Activated gamma-delta T cell treated with Interleukin-2 at 50 U/mL for 16 hours (primary cell): ENCODE data around the gene BRSK2.
"Not testable (repeated sequence)": the region's sequence is repeated elsewhere in the genome, so short reads cannot be mapped to it uniquely, and the experiment has no call there.

Source experiments
- DNase-seq: peaks from one replicate; pipeline ENCODE4 v3.0.0-alpha.2; 2020

BRSK2 gene

DNA sequence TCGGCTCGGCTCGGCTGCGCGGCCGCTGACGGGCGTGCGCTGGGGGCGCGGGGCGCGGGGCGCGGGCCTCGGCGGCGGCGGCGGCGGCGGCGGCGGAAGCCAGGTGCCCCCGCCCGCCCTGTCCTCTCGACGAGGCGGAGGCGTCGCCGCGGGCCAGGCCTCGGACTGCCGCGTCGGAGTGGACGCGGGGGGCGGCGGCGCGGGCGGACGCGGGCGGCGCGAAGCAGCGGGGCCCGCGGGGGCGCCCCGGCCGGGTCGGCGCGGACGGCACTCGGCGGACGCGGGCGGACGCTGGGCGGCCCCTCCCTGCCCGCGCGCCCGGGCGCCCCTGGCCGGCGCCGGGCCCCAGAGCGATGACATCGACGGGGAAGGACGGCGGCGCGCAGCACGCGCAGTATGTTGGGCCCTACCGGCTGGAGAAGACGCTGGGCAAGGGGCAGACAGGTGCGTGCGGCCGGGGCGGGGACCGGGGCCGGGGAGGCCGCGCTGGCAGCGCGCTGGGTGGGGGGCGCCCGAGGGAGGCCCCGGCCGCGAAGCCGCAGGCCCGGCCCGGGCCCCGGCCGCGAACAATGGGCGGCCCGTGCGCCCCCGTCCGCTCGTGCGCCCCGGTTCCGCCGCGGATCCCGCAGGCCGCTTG, at the start of gene BRSK2:
BRSK2 (plus strand) TSS at position 3 of the 637 bp plus-strand sequence; CDS start at position 354, 351 bp downstream.
- DNase-seq, result no peak

GRCh38 chr11:1340111-1340510, 49.6 kb upstream of the BRSK2 start:
- DNase-seq, result no peak

GRCh38 chr11:1341226-1341625, 48.5 kb upstream of the BRSK2 start:
- DNase-seq, result not testable (repeated sequence)

DNA sequence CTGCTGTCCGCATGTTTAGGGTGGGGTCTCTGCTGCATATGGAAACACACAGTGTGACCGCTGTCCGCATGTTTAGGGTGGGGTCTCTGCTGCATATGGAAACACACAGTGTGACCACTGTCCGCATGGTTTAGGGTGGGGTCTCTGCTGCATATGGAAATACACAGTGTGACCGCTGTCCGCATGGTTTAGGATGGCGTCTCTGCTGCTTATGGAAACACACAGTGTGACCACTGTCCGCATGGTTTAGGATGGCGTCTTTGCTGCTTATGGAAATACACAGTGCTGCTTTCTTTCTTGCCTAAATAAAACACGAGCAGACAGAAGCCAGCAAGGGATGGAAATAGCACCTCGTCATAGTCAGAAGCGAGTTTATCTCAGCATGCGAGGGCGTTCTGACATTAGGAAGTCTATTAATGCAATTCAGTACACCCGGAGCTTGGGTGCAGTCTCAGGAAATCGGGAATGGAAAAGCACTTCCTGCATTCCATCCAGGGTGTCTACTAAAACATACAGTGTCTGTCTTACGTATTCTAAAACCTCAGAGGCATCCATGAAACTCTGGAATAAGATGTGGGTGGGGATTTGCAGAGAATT, 47.7 kb upstream of the BRSK2 start:
- no peak for DNase-seq

DNA sequence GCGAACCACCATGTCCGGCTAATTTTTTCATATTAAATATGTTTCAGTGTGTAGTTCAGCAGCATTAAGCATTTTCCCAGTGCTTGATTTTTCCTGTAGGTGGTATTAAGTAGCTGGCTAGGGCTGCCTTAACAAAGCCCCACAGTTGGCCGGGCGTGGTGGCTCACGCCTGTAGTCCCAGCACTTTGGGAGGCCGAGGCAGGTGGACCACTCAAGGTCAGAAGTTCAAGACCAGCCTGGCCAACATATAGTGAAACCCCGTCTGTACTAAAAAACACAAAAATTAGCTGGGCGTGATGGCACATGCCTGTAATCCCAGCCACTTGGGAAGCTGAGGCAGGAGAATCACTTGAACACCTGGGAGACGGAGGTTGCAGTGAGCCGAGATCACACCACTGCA, 46.8 kb upstream of the BRSK2 start:
- no peak for DNase-seq

DNA sequence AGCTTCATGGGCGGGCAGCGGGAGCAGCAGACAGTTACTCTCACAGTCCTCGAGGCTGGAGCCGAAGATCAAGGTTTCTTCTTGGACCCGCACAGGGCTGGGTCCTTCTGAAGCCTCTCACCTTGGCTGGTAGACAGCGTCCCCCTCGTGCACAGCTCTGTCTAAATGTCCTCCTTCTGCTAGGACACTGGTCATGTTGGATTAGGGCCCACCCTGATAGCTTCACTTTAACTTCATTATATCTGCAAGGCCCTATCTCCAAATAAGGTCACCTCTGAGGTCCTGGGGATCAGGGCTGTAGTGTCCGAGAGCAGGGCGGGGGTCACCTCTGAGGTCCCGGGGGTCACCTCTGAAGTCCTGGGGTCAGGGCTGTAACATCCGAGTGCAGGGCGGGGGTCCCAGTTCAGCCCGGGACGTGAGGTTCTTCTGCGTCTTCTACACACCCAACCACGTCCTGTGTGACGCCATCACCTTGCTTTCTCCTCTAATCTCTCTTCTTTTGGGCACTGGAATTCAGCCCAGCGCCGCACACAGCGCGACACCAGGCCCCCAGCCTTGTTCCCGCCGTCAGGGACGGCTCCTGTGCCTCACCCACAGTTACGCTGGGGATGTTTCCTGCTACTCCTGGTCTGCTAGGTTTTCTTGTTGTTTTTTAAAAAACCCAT, 46.2 kb upstream of the BRSK2 start:
- no peak for DNase-seq

- no peak for DNase-seq
These were observed 45.6 kb upstream of the BRSK2 start for GRCh38 chr11:1344056-1344635.

GRCh38 chr11:1345737-1346513, 43.8 kb upstream of the BRSK2 start:
- DNase-seq, result no peak

DNA sequence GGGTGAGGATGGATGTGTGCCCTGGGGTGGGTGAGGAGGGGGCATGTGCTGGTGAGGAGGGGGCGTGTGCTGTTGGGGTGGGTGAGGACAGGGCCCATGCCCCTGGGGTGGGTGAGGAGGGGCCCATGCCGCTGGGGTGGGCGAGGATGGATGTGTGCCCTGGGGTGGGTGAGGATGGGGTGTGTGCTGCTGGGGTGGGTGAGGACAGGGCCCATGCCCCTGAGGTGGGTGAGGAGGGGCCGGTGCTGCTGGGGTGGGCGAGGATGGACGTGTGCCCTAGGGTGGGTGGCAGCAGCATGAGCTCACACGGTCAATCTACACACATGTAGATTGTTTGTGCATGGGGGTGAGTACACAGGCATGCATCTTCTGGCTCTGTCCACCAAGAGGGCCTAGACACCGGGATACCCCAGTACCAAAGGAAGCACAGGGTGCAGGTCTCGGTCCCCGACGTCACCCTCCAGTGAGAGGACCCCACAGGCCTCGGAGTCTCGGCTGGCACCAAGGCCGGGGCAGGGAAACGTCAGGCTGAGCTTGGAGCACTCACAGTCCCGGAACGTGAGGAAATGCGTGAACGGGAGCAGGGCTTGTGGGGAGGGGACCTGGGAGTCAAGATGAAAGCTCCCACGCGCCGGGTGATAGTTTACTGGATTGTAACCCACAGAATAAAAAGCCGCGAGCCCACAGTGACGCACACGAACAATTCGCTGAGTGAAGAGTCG, 42.9 kb upstream of the BRSK2 start:
- DNase-seq, result no peak

- not testable (repeated sequence) for DNase-seq
These were observed 42.2 kb upstream of the BRSK2 start for GRCh38 chr11:1347411-1347999.

GRCh38 chr11:1348146-1348795, 41.5 kb upstream of the BRSK2 start:
- no peak for DNase-seq

DNA sequence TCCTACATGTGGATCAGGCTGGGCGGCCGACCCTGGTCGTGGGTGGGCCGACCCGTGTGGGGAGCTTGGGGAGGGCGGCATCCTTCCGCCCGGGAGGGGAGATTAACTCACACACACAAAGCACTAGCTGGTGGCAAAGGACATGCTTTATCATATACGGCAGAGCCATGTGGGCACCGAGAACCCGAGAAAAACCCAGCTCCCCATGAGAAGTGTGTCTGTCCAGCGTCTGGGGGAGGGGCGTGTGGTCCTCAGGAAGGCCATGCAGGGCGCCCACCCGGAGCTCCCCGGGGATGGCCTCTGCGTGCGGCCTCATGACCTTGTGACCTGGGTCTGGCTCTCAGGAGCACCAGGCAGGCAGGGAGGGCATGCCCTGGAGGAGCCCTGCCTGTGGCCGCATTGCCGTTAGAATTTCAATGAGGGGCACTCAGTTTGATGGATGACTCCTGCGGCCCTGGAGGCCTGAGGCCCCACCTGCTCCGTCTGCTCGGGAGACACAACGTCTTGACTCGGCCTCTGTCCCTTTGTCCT, 40.9 kb upstream of the BRSK2 start:
- no peak for DNase-seq

DNA sequence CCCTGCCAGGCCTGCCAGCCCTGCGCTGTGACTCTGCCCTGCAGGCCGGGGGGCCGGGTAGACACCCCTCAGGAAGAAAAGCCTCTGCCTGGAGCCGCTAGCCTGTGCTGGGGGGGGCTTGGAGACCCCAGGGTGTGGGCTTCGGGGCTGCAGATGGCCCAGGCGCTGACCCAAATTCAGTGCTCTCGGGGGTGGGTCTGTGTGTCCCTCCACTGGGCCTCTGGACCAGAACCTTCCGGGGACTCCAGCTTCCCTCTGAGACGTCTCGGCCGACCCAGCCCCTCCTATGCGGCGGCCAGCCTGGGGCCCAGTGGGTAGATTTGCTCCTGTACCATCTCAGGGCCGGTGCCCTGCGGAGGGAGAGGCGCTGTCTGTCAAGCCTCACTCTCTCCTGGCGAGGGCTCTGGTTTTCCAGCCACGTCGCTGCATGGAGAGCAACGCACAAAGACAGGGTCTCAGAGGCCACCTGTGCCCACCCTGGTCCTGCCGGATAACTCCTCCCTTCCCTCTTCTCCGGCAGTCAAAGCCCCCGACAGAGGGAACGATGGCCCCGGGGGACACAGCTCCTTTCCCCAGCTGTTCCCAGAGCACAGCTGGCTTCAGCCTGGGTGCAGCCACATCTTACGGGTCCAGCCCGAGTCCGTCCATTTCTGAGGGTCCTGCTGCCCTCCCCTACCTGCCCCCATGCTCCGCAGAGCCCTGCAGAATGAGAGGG, 40.2 kb upstream of the BRSK2 start:
- DNase-seq, result no peak

DNA sequence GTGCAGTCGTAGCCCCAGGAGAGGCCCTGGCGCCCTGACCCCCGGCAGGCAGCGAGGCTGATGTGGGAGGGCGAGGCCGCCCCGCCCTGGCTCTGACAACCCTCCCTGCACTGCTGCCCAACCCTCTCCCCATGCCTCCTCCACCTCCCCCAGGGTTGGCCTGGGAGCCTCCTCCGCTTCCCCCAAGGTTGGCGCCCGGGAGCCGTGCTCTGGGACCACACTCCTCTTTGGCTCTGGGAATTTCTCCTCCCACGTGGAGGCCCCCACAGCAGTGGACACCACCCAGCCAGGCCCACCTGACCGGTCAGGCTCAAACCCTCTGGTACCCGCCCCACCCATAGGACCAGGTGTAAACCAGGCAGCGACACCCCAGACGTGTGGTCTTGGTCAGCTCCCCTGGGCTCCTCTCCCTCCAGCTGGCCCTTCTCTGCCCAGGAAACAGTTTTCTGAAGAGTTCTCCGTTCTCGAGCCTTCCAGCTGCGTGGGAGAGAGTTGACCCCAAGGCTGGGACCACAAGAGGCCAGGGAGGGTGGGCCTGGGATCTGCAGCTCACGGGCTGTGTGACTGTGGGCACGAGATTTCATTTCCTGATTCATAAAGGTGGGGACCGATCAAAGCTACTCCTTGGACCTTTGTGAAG, 39.5 kb upstream of the BRSK2 start:
- DNase-seq, result no peak

- DNase-seq, result no peak
These were observed 38.3 kb upstream of the BRSK2 start for GRCh38 chr11:1351278-1351937.

GRCh38 chr11:1352696-1353382, 36.9 kb upstream of the BRSK2 start:
- DNase-seq, result no peak

DNA sequence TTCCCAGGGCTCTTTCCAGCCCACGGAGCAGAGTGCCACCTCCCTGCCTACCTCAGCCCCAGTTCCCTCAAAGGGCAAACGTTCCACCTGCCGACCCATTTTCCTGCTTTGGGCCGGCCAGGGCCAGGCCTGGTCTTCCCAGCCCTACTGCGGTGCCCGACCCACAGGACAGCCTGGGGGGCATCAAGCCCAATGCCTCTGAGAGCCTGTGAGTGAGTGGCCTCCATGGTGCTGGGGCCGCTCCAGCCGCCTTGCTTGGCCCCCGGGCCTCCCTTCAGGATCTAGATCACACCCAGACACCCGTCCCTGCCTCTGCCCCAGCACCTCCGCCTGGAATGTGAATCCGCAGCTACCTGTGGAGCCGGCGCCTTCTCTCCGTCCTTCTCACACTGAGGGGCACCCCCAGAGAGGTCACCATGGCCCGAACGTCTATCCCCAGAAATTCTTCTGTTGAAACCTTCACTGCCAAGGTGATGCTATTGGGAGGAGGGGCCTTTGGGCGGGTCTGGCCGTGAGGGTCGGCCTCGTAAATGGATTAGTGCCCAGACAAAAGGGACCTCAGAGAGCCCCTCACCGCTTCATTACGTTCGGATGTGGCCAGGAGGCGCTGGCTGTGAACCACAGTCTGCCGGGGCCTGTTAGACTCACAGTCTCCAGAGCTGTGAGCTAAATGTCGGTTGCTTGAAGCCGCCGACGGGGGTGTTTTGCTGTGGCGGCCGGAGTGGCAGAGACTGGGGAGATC, 36.2 kb upstream of the BRSK2 start:
- DNase-seq, result no peak
